BE2C (cell line): ENCODE measurements around the gene CR1.
"Not testable (repeated sequence)": the region's sequence is repeated elsewhere in the genome, so short reads cannot be mapped to it uniquely, and the experiment has no call there.

Experiments used
- DNase-seq: peaks from one replicate; pipeline ENCODE4 v3.0.0-alpha.2; 2020
- H3K27me3 ChIP-seq: fragments of 250-450 bp; sonication (Bioruptor Pico); 2 replicates; pipeline ENCODE4 v1.5.1; 2020; ENCODE audit warnings: mild to moderate bottlenecking
- H3K36me3 ChIP-seq: fragments of 250-450 bp; sonication (Bioruptor Pico); 2 replicates; pipeline ENCODE4 v1.5.1; 2020; ENCODE audit warnings: mild to moderate bottlenecking
- H3K4me1 ChIP-seq: fragments of 250-450 bp; sonication (Bioruptor Pico); 2 replicates; pipeline ENCODE4 v1.5.1; 2020
- H3K4me3 ChIP-seq: 2 replicates; pipeline ENCODE4 v1.5.1; 2011; ENCODE audit warnings: low read depth, low read length
- H3K9me3 ChIP-seq: fragments of 250-450 bp; sonication (Bioruptor Pico); 2 replicates; pipeline ENCODE4 v1.5.1; 2020
- TF ChIP-seq, protein P1 (sequence below): IDR thresholded peaks from 2 replicates; pipeline ENCODE4 v1.5.1; 2012; ENCODE audit warnings: mild to moderate bottlenecking, low read depth, low read length

CR1 gene

DNA sequence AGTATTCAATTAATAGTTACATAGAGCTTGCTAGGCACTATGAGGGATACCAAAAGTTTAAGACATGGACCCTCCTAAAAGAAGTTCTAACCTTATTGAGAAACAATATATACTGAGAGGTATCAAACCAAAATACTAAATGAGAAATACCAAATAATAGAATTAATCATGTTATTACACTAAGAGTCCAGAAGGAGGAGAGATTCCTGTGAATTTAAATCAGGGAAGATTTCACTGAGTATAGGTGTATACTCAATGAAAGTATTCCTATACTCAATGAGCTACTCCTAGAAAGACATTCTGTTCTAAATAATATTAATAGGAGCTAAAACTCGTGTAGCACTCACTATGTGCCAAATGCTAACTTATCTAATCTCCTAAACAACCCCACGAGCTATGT is 158.4 kb downstream of the CR1 start:
- no peaks in the 10 kb centered on the region for H3K4me1 ChIP-seq
- no peaks in the 10 kb centered on the region for H3K36me3 ChIP-seq
- no peak for DNase-seq
- H3K4me3 ChIP-seq: no peak overlapping the region
- TF ChIP-seq, protein P1, sequence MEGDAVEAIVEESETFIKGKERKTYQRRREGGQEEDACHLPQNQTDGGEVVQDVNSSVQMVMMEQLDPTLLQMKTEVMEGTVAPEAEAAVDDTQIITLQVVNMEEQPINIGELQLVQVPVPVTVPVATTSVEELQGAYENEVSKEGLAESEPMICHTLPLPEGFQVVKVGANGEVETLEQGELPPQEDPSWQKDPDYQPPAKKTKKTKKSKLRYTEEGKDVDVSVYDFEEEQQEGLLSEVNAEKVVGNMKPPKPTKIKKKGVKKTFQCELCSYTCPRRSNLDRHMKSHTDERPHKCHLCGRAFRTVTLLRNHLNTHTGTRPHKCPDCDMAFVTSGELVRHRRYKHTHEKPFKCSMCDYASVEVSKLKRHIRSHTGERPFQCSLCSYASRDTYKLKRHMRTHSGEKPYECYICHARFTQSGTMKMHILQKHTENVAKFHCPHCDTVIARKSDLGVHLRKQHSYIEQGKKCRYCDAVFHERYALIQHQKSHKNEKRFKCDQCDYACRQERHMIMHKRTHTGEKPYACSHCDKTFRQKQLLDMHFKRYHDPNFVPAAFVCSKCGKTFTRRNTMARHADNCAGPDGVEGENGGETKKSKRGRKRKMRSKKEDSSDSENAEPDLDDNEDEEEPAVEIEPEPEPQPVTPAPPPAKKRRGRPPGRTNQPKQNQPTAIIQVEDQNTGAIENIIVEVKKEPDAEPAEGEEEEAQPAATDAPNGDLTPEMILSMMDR: no peak
- no peaks in the 10 kb centered on the region for H3K9me3 ChIP-seq
- H3K27me3 ChIP-seq: peaks cover 48% of the 10 kb centered on the region

- Histone ChIP-seq H3K27me3 (peaks cover 44% of the 10 kb centered on the region), H3K4me3 (no peak overlapping the region), H3K9me3 (no peaks in the 10 kb centered on the region), H3K4me1 (no peaks in the 10 kb centered on the region), H3K36me3 (no peaks in the 10 kb centered on the region)
- TF ChIP-seq, protein P1: no peak
- no peak for DNase-seq
These were observed 162.5 kb downstream of the CR1 start for GRCh38 chr1:207658408-207658807.

GRCh38 chr1:207658904-207659485 is 163.0 kb downstream of the CR1 start:
- H3K4me1 ChIP-seq: no peaks in the 10 kb centered on the region
- TF ChIP-seq, protein P1: no peak
- peaks cover 38% of the 10 kb centered on the region for H3K27me3 ChIP-seq
- no peaks in the 10 kb centered on the region for H3K9me3 ChIP-seq
- H3K36me3 ChIP-seq: no peaks in the 10 kb centered on the region
- no peak overlapping the region for H3K4me3 ChIP-seq
- DNase-seq: no peak

- Histone ChIP-seq H3K36me3 (no peaks in the 10 kb centered on the region), H3K4me3 (no peak overlapping the region), H3K4me1 (no peaks in the 10 kb centered on the region), H3K27me3 (peaks cover 34% of the 10 kb centered on the region), H3K9me3 (no peaks in the 10 kb centered on the region)
- TF ChIP-seq, protein P1: no peak
- no peak for DNase-seq
These were observed 163.7 kb downstream of the CR1 start for GRCh38 chr1:207659545-207660153.

GRCh38 chr1:207661420-207661819 is 165.5 kb downstream of the CR1 start:
- not testable (repeated sequence) for H3K36me3 ChIP-seq, H3K9me3 ChIP-seq, H3K4me3 ChIP-seq, H3K4me1 ChIP-seq, DNase-seq
- peaks cover 26% of the 10 kb centered on the region for H3K27me3 ChIP-seq

- Histone ChIP-seq H3K4me1 (no peaks in the 10 kb centered on the region), H3K4me3 (no peak overlapping the region), H3K9me3 (no peaks in the 10 kb centered on the region), H3K27me3 (peaks cover 18% of the 10 kb centered on the region), H3K36me3 (no peaks in the 10 kb centered on the region)
- DNase-seq: no peak
- TF ChIP-seq, protein P1: no peak
These were observed 170.4 kb downstream of the CR1 start for GRCh38 chr1:207666342-207666741.
